Measurements from ENCODE around the gene HS3ST3A1.
"Not testable (repeated sequence)": the region's sequence is repeated elsewhere in the genome, so short reads cannot be mapped to it uniquely, and the experiment has no call there.

HS3ST3A1 gene

GRCh38 chr17:13569398-13570123 is 32.2 kb downstream of the HS3ST3A1 start:
- no peak for DNase-seq

DNA sequence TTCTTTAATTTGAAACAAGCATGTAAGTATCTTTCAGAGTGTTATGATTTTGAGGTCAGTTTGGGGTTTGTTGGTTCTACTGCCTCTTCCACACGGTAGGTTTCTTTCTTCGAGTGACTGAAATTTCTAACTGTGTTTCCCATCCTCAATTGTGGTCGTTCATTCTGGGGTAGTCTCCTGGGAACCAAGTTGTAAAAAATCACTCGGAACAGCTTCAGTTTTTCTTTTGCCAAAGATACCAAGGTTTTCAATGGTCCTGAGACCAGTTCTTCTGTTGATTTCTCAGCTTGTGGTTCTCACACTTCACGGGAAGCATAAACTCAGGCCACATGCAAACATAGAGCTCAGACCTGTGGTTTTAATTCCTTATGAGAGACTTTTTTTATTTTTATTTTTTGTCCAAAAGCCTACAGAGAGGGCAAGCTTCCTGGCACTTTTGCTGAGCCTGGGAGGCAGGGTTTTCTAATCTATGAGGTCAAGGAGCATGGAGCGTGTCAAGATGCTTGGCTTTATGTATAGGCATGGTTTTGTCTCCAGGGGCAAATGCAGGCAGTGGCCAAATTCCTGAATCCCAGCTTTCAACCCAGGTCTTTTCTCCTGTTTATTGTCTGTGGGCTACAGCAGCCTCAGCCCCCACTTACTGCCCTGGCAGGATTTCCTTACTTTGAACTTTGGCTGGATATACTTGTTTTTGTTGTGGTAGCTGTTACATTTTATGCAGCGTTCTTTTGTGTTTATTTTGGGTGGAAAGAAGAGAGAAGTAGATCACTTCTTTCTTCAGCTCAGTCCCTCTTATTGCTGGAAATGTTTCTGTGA is 32.9 kb downstream of the HS3ST3A1 start:
- DNase-seq: no peak

DNA sequence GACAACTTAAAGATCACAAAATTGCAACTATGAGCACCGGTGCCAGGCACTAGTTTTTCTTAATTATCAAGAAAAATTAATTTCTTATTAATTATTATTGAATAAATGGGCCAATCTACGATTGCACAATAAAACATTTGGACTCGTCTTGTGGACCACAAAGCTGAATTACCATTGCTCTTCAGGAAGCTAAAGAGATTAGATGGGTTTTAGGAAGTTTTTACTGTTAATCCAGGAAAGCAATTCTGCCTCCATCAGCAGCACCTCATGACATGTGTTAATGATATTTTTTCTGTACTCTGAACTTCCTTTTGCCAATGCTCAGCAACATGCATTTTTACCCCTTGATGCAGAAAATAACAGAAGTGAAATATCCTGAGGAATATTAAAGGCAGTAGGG is 37.9 kb downstream of the HS3ST3A1 start:
- no peak for DNase-seq

GRCh38 chr17:13562271-13562800 is 39.4 kb downstream of the HS3ST3A1 start:
- DNase-seq: no peak

DNA sequence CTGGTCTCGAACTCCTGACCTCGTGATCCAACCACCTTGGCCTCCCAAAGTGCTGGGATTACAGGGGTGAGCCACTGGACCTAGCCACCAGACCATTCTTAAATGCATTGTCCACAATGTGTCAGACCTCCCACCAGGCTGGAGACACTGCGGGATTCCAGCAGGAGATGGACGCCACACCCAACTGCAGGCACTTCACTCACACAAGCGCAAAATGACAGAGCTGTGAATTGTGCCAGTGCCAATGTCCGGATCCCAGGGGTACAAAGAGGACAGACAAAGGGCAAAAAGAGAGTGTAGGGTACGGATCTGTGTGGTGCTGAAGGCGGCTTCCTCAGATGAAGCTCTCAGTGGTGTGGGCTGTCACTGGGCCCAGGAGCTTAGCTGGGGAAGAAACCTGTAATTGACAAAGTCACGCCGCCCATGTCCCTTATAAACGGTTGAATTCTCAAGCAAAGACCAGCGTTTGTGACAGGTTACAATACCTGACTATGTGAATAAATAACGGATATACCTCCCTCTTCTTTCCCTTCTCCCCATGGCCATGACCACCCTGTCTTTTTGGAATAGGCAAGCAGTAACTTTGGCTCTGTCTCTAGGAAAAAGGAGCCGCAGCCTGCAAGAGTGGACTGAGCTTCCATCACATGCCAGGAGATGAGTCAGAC is 40.0 kb downstream of the HS3ST3A1 start:
- DNase-seq: no peak

GRCh38 chr17:13560935-13561334 is 40.8 kb downstream of the HS3ST3A1 start:
- DNase-seq: no peak

DNA sequence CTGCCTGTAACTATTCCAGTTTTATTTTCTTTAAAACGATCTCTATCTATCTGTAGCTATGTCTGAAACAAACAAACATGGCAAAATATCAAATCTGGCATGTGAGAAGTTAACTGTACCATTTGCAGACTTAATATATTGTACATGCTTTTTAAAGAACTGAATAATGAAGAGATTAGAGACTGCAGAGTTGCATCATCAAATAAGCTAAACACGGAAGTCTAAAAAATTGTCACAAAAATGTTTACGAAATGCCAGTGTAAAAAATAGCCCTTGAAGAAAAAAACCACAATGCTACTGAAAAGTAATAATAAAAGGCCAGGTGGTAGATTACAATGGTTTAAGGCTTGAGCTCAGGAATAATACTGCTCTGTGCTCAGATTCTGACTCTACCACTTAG is 43.1 kb downstream of the HS3ST3A1 start:
- DNase-seq: no peak

GRCh38 chr17:13557077-13557476 is 44.7 kb downstream of the HS3ST3A1 start:
- no peak for DNase-seq

DNA sequence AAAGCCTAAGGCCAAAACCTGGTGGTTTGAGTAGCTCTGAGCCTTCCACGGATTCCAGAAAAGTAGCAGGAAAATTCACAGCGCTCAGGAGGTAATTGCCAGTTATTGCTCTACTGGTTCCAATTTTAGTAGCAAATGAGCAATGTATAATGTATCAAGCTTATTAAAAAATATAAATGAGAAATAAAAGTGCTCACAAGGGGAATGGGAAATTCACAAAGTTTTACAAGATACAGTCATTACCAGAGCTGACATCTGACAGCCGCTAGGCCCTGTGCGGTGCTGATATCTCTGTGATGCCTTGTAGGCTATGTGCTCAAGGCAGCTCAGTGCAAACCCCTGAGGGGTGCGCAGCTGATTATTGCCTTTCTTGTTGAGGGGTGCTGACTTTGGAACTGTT is 47.5 kb downstream of the HS3ST3A1 start:
- no peak for DNase-seq

GRCh38 chr17:13550291-13550690 is 51.4 kb downstream of the HS3ST3A1 start:
- DNase-seq: no peak

- DNase-seq: not testable (repeated sequence)
Measured at GRCh38 chr17:13548576-13548975, 53.2 kb downstream of the HS3ST3A1 start.

- DNase-seq: no peak
Measured at GRCh38 chr17:13546851-13547250, 54.9 kb downstream of the HS3ST3A1 start.

- no peak for DNase-seq
Measured at GRCh38 chr17:13545941-13546340, 55.8 kb downstream of the HS3ST3A1 start.

- DNase-seq: no peak
Measured at GRCh38 chr17:13544765-13545164, 57.0 kb downstream of the HS3ST3A1 start.

DNA sequence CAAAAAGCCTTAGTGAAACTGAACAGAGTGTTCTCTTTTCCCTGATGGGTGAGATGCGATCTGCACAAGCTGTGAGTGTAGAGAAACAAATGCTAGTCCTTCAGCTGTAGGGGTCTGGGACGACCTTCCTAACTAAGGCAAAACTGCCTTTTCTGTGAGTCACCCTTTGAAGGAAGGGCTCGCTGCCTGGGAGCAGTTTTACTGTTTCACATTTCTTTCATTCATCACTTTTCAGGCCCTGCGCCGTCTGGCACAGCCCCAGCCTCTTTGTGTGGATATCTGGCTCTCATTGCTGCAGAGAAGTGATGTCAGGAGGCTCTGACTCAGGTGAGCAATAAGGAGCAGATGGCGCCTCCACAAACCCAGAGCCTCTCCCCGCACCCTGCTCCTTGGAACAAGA is 57.4 kb downstream of the HS3ST3A1 start:
- no peak for DNase-seq

- DNase-seq: no peak
Measured at GRCh38 chr17:13542636-13543035, 59.1 kb downstream of the HS3ST3A1 start.

DNA sequence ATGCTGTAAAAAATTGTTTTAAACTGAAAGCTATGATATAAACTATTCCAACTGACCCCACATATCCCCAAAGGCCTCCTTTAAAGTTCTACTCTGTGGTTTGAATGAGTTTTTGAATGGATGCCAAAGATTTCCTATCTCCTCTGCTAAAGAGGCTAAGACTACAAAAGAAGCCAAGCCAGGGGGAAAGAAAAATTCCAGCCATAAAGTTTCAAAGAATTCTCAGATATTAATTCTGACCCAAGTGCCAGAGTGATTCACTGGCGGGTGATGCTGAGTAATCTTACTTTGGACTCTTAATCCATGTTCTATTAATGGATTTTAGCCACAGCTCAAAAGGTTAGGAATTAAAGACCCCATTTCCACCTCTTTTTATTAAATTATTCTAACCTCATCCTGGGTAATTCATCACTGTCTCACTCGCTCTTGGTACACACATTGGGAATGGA is 60.7 kb downstream of the HS3ST3A1 start:
- no peak for DNase-seq

GRCh38 chr17:13540546-13540945 is 61.2 kb downstream of the HS3ST3A1 start:
- no peak for DNase-seq

- DNase-seq: no peak
Measured at GRCh38 chr17:13539421-13539820, 62.3 kb downstream of the HS3ST3A1 start.

DNA sequence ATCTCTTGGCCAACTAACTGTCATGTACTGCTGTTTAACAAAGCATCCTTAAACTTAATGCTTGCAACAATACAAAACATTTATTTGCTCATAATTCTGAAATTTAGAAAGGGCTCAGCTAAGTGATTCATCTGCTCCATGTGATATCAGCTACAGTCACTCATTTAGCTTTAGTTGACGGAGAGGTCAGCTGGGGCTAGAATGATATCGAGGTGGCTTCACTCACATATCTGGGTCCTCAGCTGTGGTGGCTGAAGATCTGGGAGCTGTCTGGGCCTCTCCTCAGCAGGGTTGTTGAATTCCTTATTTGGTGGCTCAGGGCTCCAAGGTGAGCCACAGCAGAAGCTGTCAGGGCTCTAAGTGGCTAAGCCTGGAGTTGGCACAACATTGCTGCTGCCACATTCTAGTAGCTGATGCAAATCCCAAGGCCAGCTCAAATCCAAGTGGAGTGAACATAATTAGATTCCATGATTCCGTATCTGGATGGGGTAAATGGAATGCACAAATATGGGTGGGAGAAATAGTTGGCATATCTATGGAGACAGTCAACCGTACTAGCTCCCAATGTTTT is 62.8 kb downstream of the HS3ST3A1 start:
- DNase-seq: no peak

GRCh38 chr17:13537871-13538643 is 63.7 kb downstream of the HS3ST3A1 start:
- no peak for DNase-seq

GRCh38 chr17:13537167-13537731 is 64.5 kb downstream of the HS3ST3A1 start:
- DNase-seq: no peak

Measured in activated CD4-positive, alpha-beta T cell treated with anti-CD3 and anti-CD28 coated beads, Interleukin-2, Interleukin-6, amounts not matched to agents 100 ng/mL and 50 ng/mL, durations not matched to agents 16 hours and 8 hours (primary cell).